Activated CD4-positive, alpha-beta T cell treated with anti-CD3 and anti-CD28 coated beads for 36 hours (primary cell): ENCODE measurements around the gene LACRT. TPM values are rescaled to one million over a fixed set of nuclear protein-coding genes. Genes with fewer than 3 reads are reported as not detected.
A peak's percentile ranks its signal among the peaks of the same experiment; 100 is the strongest.
"Not testable (repeated sequence)": the region's sequence is repeated elsewhere in the genome, so short reads cannot be mapped to it uniquely, and the experiment has no call there.

Experiments
- ATAC-seq: fragments of 200-7000 bp; cut with Tn5 transposase; one replicate; pipeline ENCODE4 v1.10.0; 2021; ENCODE audit warnings: mild to moderate bottlenecking, moderate library complexity
- CTCF ChIA-PET: fragments of 350-600 bp; sonication (Branson Sonifier 250); formaldehyde crosslinking; loops from one replicate; lab custom pipeline; 2021; ENCODE audit warnings: antibody characterized with exemption; lab: Charles Lee
- POLR2A ChIA-PET: fragments of 350-600 bp; sonication (Branson Sonifier 250); formaldehyde crosslinking; loops from one replicate; lab custom pipeline; 2021; ENCODE audit warnings: antibody characterized with exemption, inconsistent platforms; lab: Charles Lee
- DNase-seq: peaks from one replicate; pipeline ENCODE4 v3.0.0-alpha.2; 2020
- H3K27ac Mint-ChIP-seq: one replicate; pipeline ENCODE4 v1.8.0; 2021; ENCODE audit warnings: mixed read lengths
- H3K27me3 Mint-ChIP-seq: one replicate; pipeline ENCODE4 v1.8.0; 2021; ENCODE audit warnings: mixed read lengths
- H3K36me3 Mint-ChIP-seq: one replicate; pipeline ENCODE4 v1.8.0; 2021; ENCODE audit warnings: low read depth, mixed read lengths
- H3K4me1 Mint-ChIP-seq: one replicate; pipeline ENCODE4 v1.8.0; 2021; ENCODE audit warnings: mixed read lengths
- H3K4me3 Mint-ChIP-seq: one replicate; pipeline ENCODE4 v1.8.0; 2021; ENCODE audit warnings: mild to moderate bottlenecking, moderate library complexity, mixed read lengths
- H3K9me3 Mint-ChIP-seq: one replicate; pipeline ENCODE4 v1.8.0; 2021; ENCODE audit warnings: low read depth, mixed read lengths
- intact Hi-C, 2 experiments: fragments of 100-400 bp; cut with DNase I in 1 of 2; cut with micrococcal nuclease in 1 of 2; formaldehyde crosslinking; loops; one replicate each; pipeline versions ENCODE4 v1.14.2 to v1.15.1; 2022 to 2024; cut with DNase I, micrococcal nuclease
- total RNA-seq, 2 experiments: library from RNA; stranded (reverse); gene quantifications; one replicate each; pipeline ENCODE4 v1.2.3, GENCODE V29; 2021

The LACRT gene, protein sequence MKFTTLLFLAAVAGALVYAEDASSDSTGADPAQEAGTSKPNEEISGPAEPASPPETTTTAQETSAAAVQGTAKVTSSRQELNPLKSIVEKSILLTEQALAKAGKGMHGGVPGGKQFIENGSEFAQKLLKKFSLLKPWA
- not detected for total RNA-seq

DNA sequence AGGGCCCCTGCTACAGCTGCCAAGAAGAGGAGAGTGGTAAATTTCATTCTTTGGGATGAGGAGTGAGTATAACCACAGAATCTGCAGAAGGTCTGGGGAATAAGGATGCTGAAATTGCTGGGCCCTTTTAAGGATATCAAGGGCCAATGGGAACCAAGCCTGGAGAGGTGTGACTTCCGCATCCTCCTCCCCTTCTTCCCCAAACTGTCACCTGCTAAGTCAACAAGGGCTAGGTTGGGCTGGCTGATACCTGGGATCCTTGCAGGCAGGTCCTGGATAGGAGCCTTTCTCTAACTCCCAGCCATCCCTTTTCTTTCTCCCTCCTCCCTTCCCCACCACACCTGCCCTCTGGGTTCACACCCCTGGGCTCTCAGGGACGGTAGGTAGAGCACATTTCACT lies at the start of gene LACRT:
LACRT (minus strand) TSS at position 101 of the 400 bp plus-strand sequence; CDS start at position 47, 54 bp downstream.
- intact Hi-C loops = no loop called here
- H3K36me3 Mint-ChIP-seq = no peaks in the 10 kb centered on the region
- H3K4me1 Mint-ChIP-seq = no peaks in the 10 kb centered on the region
- H3K4me3 Mint-ChIP-seq = no peak within 1 kb of the TSS
- DNase-seq (no peak), ATAC-seq (no peak)
- H3K9me3 Mint-ChIP-seq = no peaks in the 10 kb centered on the region
- H3K27ac Mint-ChIP-seq = no peak within 1 kb of the TSS
- ChIA-PET CTCF (interaction anchor here (1.1 kb wide), 1 partner anchor 12 kb away, joined by 4 read pairs; no protein-coding TSS in a partner anchor), POLR2A (no interaction called here)
- H3K27me3 Mint-ChIP-seq = peaks cover 13% of the 10 kb centered on the region

DNA sequence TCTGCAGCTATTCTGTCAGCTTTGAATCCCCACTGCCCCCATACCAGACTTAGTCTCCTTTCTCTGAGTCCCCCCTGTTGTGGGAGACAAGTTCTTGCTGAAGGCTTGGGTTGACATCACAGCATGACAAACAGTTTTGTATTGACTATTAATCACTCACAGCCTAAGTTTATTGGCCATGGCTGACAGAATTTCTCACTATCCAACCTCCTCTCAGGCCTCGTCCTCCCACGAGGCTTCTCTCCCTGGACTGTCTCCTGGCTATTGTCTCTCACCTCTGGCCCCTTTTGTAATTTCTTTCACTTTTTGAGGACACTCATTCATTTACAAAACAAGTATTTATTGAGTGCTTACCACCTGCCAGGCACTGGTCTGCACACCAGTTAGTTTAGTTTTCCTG lies 48.7 kb upstream of the LACRT start:
- Mint-ChIP-seq H3K4me1 (no peaks in the 10 kb centered on the region), H3K27ac (no peak overlapping the region), H3K27me3 (peaks cover 39% of the 10 kb centered on the region), H3K9me3 (no peaks in the 10 kb centered on the region), H3K4me3 (no peak overlapping the region), H3K36me3 (no peaks in the 10 kb centered on the region)
- ATAC-seq = no peak
- CTCF ChIA-PET = interaction anchor here (1.2 to 1.9 kb wide), 3 partner anchors 10 to 25 kb away, joined by 3 to 6 read pairs (median 4); no protein-coding TSS in a partner anchor
- intact Hi-C loops = no loop called here
- DNase-seq = no peak
- POLR2A ChIA-PET = no interaction called here

DNA sequence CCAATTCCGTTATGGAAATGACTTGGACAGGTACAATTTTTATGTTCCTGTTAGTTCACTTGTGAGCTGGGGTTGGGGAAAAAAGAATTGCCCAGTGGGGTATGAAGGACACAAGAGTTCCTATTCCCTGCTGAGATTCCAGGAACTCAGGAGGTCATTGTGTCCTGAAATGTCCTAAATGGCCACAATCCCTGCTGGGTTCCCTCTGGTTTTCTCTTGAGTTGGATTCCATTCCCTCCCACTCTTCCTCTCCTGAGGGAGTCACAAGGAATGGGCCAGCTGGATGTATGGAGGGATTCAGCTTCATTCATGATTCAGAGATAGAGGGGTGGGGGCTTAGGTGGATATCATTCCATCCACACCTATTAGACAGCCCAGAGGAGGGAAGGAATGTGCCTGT lies 48.0 kb upstream of the LACRT start:
- Mint-ChIP-seq H3K4me3 (no peak overlapping the region), H3K4me1 (no peaks in the 10 kb centered on the region), H3K36me3 (no peaks in the 10 kb centered on the region), H3K27ac (no peak overlapping the region), H3K27me3 (peaks cover 34% of the 10 kb centered on the region), H3K9me3 (no peaks in the 10 kb centered on the region)
- POLR2A ChIA-PET = no interaction called here
- ATAC-seq (no peak), DNase-seq (no peak)
- intact Hi-C loops = no loop called here
- CTCF ChIA-PET = interaction anchor here (0.6 to 1.9 kb wide), 4 partner anchors 9 to 386 kb away, joined by 3 to 6 read pairs (median 4); no protein-coding TSS in a partner anchor

DNA sequence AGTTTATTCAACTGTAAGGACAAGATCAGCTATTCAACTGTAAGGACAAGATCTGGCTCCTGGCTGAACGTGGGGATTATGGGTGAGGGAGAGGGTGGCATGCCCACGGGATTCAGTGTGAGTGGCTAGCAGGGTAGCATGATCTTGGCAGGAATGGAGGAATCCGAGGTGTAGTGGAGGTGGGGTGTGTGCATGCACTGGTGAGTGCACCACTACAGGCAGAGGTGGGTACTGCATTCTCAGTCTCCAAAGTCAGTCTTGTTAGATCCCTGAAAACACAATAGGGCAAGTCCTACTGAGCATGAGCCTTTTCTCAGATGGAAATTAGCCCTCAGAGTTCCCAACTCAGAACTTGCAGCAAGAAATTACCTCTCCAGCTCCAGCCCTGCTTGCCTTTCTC lies 45.7 kb upstream of the LACRT start:
- no peak overlapping the region for H3K4me3 Mint-ChIP-seq
- H3K27me3 Mint-ChIP-seq = peaks cover 26% of the 10 kb centered on the region
- ChIA-PET POLR2A (no interaction called here), CTCF (interaction anchor here (0.7 to 2.0 kb wide), 7 partner anchors 8 to 1013 kb away, joined by 3 to 7 read pairs (median 4); no protein-coding TSS in a partner anchor)
- DNase-seq = peak; percentile 58
- no peak overlapping the region for H3K27ac Mint-ChIP-seq
- no peaks in the 10 kb centered on the region for H3K36me3 Mint-ChIP-seq
- intact Hi-C loops = no loop called here
- peak; percentile 76 for ATAC-seq
- no peaks in the 10 kb centered on the region for H3K4me1 Mint-ChIP-seq
- no peaks in the 10 kb centered on the region for H3K9me3 Mint-ChIP-seq

DNA sequence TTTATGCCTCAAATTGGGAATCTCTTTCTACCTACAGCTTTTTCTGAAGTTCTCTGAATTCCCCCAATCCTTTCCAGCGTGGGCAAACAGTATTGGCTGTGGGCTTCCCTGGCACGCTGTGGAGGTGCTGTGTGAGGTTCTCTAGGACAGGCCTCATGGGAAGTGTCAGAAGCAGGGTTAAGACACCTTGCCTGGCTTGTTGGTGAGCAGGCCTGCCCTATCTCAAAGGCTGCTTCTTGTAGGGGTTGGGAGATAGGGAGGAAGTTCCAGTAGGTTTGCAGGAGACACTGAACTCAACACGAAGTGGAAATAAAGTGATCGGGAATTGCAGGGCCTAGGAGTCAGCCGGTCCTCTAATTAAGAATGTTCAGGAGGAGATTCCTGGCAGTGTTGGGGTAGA lies 43.4 kb upstream of the LACRT start:
- Mint-ChIP-seq H3K4me1 (no peaks in the 10 kb centered on the region), H3K9me3 (no peaks in the 10 kb centered on the region), H3K36me3 (no peaks in the 10 kb centered on the region), H3K4me3 (no peak overlapping the region), H3K27me3 (peaks cover 19% of the 10 kb centered on the region), H3K27ac (no peak overlapping the region)
- POLR2A ChIA-PET = no interaction called here
- CTCF ChIA-PET = interaction anchor here (1.0 kb wide), 1 partner anchor 25 kb away, joined by 4 read pairs; no protein-coding TSS in a partner anchor
- intact Hi-C loops = no loop called here
- DNase-seq = no peak
- ATAC-seq = no peak

DNA sequence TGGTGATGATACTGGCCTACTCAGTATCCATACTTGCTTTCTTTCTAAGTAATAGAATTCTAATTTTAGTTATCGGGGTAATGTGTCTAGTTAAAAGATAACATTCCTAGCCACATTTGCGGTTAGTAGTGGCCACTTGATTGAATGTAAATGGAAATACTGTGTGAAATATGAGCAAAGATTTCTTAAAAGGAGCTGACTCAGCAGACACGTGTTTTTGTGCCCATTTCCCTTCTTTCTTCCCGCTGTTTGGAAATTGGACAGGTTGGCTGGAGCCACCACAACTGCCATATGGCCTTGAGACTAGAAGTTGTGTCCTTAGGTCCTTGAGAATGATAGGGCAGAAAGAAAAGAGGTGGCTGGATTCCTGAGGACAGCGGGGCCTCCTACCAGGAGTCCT lies 33.2 kb upstream of the LACRT start:
- intact Hi-C loops = no loop called here
- peaks cover 25% of the 10 kb centered on the region for H3K27me3 Mint-ChIP-seq
- H3K9me3 Mint-ChIP-seq = no peaks in the 10 kb centered on the region
- ATAC-seq (no peak), DNase-seq (no peak)
- no peak overlapping the region for H3K27ac Mint-ChIP-seq
- H3K4me3 Mint-ChIP-seq = no peak overlapping the region
- H3K36me3 Mint-ChIP-seq = no peaks in the 10 kb centered on the region
- no peaks in the 10 kb centered on the region for H3K4me1 Mint-ChIP-seq
- POLR2A ChIA-PET = no interaction called here
- CTCF ChIA-PET = no interaction called here

DNA sequence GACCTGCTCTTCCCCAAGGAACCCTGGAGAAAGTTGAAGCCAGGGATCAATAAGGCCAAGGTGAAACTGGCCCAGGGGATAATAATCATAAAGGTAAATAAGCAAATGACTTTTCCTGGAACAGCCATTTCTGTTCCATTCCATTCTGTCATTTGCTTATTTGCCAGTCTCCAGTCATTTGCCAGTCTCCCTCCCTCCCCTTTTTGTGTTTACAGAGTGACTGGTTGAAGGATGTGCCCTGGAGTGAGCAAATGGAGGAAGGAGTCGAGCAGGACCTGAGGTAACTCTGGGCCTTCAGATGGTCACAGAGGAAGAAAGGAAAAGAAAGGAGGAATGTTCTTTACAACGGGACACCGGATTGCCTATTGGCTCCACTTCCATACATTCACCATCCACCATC lies 31.3 kb upstream of the LACRT start:
- Mint-ChIP-seq H3K4me1 (no peaks in the 10 kb centered on the region), H3K27me3 (peaks cover 21% of the 10 kb centered on the region), H3K4me3 (no peak overlapping the region), H3K9me3 (no peaks in the 10 kb centered on the region), H3K27ac (no peak overlapping the region), H3K36me3 (no peaks in the 10 kb centered on the region)
- POLR2A ChIA-PET = no interaction called here
- ATAC-seq = no peak
- no peak for DNase-seq
- intact Hi-C loops = no loop called here
- CTCF ChIA-PET = no interaction called here

DNA sequence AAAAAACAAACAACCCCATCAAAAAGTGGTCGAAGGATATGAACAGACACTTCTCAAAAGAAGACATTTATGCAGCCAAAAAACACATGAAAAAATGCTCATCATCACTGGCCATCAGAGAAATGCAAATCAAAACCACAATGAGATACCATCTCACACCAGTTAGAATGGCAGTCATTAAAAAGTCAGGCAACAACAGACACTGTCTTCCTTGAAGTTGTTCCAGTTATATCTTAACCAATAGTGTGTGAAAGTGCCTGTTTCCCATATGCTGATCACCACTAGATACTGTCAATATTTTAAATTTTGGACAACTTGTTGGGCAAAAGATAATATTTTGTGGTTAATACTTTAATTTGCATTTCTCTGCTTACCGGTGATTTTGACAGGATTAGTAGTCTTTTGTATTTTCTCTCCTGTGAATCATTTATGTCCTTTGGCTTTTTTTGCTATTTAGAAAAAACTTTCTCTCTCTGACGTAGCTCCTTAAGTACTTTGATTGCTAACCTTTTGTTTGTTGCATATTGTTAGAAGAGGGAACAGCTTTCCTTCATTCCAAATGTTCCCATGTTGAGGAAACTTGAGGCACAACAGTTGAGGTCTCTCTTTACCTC lies 30.4 kb upstream of the LACRT start:
- CTCF ChIA-PET, POLR2A ChIA-PET: not testable (repeated sequence)

DNA sequence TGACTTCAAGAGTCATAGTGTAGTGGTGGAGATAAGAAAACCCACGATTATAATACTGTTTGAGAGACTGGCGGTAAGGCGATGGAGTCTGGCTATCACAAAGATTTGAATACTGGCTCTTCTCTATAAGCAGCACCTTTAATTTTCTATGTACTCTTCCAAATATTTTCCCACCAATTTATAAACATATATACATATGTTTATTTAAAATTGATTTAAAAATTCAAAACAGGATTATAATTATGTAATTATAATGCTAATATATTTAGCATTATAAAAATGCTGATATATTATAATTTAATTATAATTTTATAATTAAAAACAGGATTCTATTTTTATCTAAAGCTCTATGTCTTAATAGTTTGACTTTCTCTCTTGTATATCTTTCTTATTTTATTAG lies 28.9 kb upstream of the LACRT start:
- ChIA-PET CTCF (interaction anchor here (1.0 to 1.3 kb wide), 3 partner anchors 8 to 84 kb away, joined by 3 read pairs; no protein-coding TSS in a partner anchor), POLR2A (no interaction called here)
- intact Hi-C loops = no loop called here
- no peaks in the 10 kb centered on the region for H3K9me3 Mint-ChIP-seq
- no peak for DNase-seq
- H3K36me3 Mint-ChIP-seq = no peaks in the 10 kb centered on the region
- no peak overlapping the region for H3K27ac Mint-ChIP-seq
- ATAC-seq = no peak
- H3K4me1 Mint-ChIP-seq = no peaks in the 10 kb centered on the region
- H3K27me3 Mint-ChIP-seq = peaks cover 15% of the 10 kb centered on the region
- no peak overlapping the region for H3K4me3 Mint-ChIP-seq

More for the DNA sequence above, 30.4 kb upstream of the LACRT start:
- H3K36me3 Mint-ChIP-seq, H3K4me1 Mint-ChIP-seq, ATAC-seq, DNase-seq, intact Hi-C loops, H3K9me3 Mint-ChIP-seq, H3K27ac Mint-ChIP-seq, H3K4me3 Mint-ChIP-seq: not testable (repeated sequence)
- H3K27me3 Mint-ChIP-seq = peaks cover 15% of the 10 kb centered on the region

DNA sequence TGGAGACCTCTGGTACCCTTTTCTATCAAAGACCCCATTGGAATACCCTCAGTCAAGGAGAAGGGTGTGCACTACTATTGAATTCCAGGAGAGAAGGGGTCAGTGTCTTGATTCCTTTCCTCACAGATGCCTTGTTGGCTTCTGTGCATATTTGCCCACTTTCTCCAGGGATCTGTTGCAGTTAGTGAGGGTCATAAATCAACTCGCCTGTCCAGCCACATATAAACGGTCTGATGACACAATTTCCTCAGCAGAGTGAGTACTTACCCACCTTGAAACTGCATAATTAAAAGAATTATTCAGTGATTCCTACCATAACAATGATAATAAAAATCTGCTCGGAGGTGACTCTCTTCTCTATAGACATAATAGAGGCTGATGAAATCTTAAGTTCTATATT lies 27.3 kb upstream of the LACRT start:
- H3K4me1 Mint-ChIP-seq = no peaks in the 10 kb centered on the region
- CTCF ChIA-PET = interaction anchor here (1.2 kb wide), 1 partner anchor 69 kb away, joined by 3 read pairs; no protein-coding TSS in a partner anchor
- H3K36me3 Mint-ChIP-seq = no peaks in the 10 kb centered on the region
- DNase-seq = no peak
- peaks cover 18% of the 10 kb centered on the region for H3K27me3 Mint-ChIP-seq
- H3K4me3 Mint-ChIP-seq = no peak overlapping the region
- ATAC-seq = no peak
- POLR2A ChIA-PET = no interaction called here
- intact Hi-C loops = no loop called here
- no peak overlapping the region for H3K27ac Mint-ChIP-seq
- no peaks in the 10 kb centered on the region for H3K9me3 Mint-ChIP-seq

DNA sequence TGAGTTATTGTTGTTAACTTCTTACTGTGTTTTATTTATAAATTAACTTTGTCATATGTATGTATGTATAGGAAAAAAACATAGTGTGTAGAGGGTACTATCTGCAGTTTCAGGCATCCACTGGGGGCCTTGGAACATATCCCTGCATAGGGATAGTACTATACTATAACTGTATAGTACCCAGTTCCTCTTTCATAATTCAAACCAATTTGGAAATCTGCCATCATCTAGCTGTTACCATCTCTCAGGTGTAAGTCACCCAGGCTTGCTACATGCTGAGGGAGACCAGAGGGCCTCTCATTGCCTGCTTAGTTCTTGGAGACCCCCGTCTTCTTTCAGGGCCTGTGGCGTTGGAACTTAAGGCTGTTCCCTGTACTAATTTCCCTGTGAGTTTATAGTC lies 26.4 kb upstream of the LACRT start:
- intact Hi-C loops = no loop called here
- H3K27ac Mint-ChIP-seq = no peak overlapping the region
- H3K36me3 Mint-ChIP-seq = no peaks in the 10 kb centered on the region
- ATAC-seq (no peak), DNase-seq (no peak)
- POLR2A ChIA-PET = no interaction called here
- peaks cover 18% of the 10 kb centered on the region for H3K27me3 Mint-ChIP-seq
- H3K4me1 Mint-ChIP-seq = no peaks in the 10 kb centered on the region
- CTCF ChIA-PET = no interaction called here
- H3K4me3 Mint-ChIP-seq = no peak overlapping the region
- no peaks in the 10 kb centered on the region for H3K9me3 Mint-ChIP-seq
